HG03469 (cell line): ENCODE measurements around the gene LRP8.
A peak's percentile ranks its signal among the peaks of the same experiment; 100 is the strongest.

Source experiments
- ATAC-seq: cut with Tn5 transposase; IDR thresholded peaks from one replicate; pipeline ENCODE4 v1.9.1; 2021; ENCODE audit warnings: mild to moderate bottlenecking, moderate library complexity, moderate number of reproducible peaks; ENCODE audit not compliant: unreplicated experiment

LRP8 gene

DNA sequence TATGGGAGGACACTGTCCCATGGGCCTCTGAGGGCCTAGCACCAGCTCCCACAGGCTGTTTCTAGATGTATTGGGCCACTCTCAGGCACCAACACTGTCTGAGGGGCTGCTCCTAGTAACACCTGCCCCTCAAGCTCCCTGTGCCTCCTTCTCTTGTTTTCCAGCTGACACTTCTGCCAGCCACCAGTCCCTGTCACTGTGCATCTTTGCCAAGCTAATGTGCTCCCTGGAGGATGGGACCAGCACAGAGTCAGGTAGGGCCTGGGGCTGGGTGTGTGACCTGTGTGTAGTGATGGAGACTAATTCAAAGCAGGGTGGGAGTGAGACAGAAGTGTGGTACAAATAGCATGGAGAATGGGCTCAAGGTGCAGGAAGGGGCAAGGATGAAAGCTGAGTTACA lies 60.1 kb downstream of the LRP8 start:
- no peak for ATAC-seq

DNA sequence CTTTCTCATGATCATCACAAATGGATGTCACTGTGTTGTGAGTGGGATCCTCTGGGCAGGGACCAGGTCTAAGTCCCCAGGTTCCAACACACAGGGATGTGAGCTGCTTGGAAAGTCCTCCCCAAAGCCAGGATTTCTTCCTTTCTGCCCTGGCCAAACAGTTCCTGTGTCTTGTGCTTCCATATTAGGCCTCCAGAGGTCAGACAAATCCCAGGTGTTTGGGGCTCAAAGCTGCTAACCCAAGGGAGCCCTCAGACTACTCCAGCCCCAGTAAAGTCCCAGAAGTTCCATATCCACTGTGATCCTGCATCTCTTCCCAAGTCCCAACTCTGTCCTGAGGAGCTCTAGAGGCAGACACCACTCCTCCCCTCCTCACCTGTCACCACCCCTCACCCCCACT lies 61.8 kb downstream of the LRP8 start:
- no peak for ATAC-seq

DNA sequence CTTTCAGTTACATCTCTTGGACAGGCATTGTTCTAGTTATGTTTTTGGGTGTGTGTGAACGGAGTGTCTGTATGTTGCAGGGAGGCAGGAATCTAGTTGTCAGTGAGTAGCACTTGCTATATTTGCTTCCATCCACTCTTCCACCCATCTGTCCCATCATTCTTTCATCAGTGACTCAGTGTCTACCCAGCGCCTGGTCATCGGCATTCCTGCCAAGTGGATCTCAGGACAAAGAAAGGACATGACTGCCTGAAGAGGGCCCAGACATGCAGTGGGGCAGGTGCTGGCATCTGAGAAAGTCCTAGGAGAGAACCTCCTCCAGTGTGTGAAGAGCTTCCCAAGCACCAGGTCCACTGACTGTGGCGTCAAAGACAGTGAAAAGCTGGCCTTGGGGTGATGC lies 62.3 kb downstream of the LRP8 start:
- ATAC-seq: no peak

DNA sequence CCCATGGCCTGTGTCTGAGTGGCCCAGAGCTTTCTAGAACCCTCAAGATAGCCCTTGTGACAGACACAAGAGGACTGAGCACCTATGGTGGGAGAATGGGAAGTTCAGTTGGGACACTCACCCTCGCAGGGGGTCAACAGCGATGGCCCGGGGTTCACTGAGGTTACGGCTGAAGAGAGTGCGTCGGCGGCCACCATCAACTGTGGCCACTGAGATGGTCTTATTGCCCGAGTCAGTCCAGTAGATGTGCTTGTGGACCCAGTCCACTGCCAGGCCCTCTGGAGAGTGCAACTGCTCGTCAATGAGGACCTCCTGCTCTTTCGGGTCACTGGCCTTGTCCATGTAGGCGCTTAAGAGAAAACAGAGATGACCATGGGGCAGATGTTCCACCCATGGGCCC lies 63.8 kb downstream of the LRP8 start:
- no peak for ATAC-seq

DNA sequence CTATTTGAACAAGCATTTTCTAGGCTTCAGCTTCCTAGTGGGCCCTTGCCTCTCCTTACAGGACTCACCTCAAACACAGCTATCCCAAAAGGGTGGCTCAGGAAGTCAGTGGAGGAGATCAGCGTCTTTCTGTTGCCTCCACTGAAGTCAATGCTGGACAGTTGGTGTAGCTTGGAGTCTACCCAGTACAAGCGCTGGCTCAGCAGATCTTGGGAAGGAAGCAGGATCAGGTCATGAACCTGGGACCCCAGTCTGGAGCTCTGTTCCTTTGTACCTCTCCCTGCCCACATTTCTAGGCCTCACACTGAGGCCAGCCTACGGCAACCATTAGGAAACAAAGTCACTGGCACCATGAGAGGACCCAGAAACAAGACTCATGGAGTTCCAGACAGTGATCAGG lies 65.9 kb downstream of the LRP8 start:
- no peak for ATAC-seq

DNA sequence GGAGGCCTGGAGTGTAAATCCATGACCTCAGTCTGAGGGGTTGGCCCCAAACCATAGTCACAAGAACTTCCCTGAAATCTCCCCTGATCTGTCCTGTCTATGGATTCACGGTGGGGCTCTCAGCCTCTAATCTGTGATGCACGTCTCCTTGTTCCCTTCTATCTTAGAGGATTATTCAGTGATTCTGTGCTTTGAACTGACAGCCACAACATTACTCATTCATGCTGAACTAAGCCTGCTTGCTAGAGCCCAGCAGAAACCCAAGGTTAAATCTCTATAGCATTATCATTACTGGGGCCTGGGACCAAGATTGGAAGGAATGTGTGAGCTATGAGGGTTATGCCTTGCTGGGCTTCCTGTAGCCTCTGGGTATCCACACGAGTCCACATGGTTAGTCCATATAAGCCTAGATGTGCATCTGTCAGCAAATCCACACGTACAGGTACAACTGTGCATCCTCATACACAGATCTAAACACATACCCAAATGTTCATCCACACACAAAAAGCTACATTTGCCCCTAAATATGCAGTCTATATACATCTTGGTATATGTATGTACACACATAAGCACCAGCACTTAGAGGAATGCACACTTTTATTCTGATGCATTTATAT lies 67.1 kb downstream of the LRP8 start:
- no peak for ATAC-seq

DNA sequence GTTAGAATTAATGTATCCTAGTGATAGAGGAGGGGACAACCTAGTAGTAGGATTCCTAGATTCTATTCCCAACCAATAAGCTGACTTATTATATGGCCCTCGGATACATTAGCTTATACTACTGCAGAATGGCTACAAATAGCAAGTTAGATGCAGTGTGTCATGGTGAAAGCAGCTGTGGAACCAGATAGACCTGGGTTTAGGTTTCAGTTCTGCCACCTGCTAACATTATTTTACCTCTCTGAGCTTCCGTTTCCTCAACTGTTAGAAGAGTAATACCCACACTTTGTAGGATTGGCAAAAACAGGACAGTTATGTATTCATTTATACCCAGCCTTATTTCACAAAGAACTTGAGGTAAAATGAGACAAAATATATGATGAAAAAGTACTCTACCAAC lies 67.9 kb downstream of the LRP8 start:
- peak; percentile 79 for ATAC-seq

DNA sequence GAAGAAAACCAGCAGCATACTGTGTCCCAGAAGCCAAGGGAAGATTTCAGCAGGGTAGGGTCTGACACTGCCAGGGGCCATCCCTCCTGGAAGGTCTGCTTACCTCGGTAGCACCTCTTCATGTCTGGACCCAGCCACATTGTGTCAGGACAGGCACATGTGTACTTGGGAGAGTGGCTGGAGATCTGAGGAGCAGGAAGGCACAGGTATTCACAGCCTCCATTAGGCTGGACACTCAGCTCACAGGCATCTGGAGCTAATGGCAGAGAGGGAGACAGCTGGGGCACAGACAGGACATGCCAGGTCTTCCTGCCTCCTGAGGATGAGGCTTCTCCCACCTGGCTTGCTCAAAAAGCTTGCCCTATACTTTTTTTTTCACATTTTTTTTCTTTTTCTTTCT lies 69.7 kb downstream of the LRP8 start:
- no peak for ATAC-seq

DNA sequence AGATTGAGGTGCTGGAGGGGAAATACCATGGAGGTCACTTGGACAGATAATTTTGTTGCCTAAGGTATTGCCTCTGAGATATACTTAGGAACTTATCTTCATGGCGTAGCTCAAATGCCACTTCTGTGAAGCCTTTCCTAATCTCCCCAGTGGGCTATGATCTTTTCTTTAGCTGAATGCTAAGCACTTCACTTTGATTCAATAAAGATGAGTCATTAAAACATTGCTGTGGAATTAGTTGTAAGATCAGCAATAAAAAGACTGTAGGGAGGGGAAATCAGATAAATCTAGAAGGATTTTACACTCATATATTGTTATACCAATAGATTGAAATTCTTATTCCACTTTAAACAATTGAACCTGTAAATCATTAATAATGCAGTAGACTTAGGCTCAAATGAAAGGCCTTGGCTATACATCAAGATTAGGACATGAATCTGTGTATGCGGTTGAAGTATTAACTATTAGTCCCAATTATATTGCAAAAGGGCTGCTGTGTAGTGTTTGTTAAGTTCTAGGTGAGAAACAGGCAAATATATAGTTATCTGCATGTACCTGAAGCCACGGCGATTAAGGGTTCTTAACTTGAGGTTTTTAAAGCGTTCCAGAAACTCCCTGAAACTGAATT lies 70.3 kb downstream of the LRP8 start:
- ATAC-seq: no peak

DNA sequence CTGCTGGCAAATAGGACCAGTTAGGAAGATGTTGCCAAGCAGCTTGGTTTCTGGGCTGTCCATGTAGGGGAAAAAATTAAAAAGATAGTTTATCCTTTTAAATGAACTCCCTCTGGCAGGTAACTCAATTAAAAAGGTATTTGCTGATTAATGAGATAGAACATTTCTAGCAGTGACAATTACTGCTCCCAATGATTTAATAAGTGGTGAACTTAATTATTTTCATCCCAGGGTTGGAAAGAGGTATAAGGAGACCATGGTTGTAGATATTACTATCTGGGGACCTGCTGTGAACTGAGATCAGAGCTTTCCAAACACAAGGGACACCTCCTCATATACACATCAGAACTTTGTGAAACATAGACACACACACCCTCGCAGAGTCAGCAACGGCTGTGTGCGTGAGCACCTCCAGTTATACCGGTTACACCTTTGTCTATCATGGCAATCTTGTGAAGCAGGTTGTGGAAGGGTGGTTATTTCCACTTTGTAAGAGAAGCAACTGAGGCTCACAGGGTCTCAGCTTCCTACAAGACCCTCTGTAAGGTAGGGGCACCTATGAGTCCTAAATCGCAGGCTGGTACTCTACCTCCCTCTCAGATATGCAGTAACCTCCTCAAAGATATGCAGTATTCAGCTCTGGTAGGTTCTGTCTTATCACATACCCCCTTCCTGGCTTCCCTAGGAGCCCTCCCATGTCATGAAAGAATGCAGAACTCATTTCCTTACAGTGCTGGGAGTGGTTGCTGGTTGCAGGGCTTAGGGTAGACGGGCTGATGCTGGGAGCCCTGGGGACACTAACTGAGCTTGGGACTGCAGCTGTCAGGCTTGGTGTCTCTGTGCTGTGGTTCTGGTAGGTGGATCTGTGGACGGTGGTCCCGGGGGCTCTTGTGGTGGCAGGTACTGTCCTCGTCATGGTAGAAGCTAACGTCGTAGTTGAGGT lies 71.1 kb downstream of the LRP8 start:
- ATAC-seq: no peak

DNA sequence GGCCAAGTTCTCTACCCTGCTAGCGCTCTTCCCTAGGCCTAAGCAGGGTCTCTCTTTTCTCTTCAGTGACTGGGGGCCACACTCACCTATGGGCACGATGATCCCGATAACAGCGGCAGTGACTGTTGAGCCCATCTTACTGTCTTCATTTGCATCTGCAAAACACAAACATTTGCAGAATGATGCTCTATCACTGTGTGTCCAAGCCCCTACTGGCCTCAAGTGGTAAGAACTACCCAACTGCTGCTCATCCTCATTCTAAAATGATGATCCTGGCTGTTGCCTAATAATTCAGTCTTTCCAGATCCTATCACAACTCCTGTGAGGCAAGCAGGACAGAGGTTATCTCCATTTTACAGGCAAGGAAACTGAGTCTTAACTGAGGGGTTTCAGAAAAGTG lies 72.8 kb downstream of the LRP8 start:
- ATAC-seq: no peak

DNA sequence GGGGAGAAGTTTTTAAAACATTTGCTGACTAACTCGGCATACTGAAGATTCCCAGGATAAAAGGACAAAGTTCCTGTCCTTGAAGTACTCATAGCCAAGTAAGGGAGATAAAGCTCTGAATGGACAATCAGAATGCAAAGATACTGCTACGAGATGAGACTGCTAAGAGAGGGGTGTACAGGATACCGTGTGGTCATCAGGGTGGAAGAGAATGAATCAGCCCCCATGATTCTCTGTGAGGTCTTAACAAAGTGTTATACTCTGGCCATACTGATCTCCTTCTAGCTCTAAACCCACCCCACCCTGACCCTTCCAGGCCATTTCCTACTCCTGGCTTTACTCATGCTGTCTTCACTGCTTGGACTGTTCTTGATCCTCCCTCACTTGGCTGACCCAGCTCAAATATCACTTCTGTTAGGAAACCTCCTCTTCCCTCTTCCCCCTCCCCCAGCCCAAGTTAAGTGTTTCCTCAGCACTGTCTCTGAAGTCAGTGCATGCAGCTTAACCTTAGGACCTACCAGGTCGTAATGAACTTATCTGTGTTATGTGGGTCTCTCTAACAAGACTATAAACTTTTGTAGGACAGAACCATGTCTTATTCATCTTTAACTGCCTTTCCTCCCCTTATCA lies 73.7 kb downstream of the LRP8 start:
- ATAC-seq: no peak

DNA sequence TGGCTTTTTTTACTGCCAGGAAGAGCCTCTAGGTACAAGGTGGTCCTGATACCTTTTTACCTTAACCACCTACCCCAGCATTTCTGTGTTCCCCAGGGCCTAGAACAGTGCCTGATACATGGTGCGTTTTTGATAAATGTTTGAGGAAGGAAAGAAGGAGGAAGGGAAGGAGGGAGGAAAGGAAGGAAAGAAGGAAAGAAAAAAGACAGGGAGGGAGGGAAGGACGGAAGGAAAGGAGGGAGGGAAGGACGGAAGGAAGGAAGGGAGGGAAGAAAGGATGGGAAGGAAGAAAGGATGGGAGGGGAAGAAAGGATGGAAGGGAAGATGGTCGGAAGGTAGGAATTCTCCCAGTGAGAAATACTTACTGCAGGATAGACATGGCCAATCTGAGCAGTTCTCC lies 77.5 kb downstream of the LRP8 start:
- ATAC-seq: no peak

DNA sequence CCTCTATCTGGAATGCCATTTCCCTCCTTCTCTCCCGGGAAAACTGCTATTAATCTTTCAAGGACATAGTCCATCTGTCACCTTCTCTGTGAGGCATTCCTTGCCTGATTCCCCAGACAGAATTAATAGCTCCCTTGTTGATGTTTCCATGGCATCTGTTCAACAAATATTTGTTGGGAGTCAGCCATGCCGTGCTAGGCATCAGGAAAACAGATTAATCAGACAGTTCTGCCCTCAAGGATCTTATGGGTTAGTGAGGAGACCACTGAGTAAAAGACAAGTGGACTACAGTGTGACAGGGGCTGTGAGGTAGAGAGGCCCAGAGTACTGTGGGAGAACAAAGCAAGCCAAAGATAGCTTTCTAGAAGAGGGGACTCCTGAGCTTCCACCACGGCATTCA lies 78.2 kb downstream of the LRP8 start:
- ATAC-seq: no peak

DNA sequence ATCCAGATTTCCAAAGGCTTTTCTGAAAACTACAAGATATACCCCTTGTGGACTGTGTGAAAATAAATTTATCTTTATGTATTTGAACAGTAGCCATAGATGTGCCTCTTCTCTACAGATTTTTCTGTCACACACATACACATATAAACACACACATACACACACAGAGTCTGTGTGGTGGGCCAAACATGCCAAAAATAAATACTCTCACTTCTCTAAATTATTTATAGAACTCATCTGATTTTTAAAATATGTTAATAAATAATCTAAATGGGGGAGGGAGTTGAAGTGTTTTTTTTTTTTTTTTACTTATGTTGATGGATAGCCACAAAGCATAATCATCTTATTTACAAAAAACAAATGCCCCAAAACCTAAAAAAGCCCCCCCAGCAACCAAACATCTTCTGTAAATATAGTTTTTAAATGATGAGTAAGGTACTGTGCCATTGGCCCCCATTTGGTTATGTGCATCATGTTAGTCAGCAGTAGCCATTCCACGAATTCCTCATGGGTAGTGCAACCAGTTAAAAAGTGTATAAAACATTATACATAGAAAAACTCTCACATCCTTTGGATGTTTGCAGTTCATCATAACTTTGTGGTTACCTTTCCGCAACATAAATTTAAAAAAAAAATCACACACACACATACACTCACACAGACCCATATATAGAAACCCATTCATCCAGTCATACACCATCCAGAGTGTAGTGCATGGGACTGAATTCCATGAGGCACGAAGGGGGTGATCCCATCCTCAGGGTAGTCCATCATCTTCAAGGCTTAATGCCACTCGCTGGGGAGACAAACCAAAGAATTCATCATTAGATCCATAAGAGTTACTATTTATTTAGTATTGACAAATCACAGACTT lies 81.4 kb downstream of the LRP8 start:
- no peak for ATAC-seq

DNA sequence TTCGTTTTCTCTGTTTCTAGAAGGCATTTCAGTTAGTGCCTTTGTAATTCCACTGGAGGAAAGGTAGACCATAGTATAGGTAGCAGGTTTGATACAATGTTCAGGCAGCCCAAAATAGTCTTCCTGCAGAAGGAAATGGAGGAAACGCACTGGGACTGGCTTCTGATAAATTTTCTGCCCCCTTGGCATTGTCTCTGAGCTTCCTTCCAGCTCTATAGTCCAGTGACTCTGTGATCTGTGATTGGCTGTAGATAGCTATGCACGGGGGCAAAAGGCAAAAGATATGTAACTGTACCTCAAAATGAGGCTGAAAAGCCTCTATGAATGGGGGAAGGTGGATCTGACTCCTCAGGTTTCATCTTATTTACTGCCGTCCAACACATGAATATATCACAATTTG lies 83.7 kb downstream of the LRP8 start:
- ATAC-seq: no peak

DNA sequence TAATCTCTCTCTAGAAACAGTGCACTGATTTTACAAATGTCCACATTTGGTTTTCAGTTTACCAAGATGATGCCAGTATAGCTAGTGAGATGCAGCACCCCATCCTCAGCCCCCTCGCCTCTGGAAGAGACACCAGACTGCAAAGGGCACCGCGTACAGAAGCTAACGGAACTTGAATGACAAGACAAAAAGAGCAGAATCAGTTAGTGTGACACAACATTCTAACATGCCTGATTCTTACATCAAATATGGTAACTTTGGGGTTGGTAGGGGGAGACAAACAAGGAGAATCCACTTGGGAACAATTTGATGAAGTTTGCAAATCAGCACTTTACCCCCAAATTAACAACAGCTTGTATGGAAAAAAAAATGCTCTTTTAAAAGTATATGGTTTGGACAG lies 85.5 kb downstream of the LRP8 start:
- no peak for ATAC-seq

DNA sequence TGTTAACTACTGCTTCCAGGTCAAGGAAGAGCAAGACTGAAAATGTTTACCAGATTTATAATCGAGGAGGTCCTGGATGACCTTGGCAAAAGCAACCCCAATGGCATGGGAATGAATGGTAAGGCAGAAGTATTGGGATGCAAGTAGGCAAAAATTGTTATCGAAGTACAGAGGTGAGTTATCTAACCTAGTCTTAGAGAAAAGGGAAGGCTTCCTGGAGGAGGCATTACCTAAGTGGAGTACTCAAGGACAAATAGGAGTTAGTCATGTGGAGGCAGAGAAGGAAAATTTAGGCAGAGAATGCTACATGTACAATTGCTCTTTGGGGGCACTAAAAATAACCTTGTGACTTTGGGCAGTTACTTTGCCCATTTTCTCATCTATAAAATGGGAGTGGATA lies 86.0 kb downstream of the LRP8 start:
- no peak for ATAC-seq

DNA sequence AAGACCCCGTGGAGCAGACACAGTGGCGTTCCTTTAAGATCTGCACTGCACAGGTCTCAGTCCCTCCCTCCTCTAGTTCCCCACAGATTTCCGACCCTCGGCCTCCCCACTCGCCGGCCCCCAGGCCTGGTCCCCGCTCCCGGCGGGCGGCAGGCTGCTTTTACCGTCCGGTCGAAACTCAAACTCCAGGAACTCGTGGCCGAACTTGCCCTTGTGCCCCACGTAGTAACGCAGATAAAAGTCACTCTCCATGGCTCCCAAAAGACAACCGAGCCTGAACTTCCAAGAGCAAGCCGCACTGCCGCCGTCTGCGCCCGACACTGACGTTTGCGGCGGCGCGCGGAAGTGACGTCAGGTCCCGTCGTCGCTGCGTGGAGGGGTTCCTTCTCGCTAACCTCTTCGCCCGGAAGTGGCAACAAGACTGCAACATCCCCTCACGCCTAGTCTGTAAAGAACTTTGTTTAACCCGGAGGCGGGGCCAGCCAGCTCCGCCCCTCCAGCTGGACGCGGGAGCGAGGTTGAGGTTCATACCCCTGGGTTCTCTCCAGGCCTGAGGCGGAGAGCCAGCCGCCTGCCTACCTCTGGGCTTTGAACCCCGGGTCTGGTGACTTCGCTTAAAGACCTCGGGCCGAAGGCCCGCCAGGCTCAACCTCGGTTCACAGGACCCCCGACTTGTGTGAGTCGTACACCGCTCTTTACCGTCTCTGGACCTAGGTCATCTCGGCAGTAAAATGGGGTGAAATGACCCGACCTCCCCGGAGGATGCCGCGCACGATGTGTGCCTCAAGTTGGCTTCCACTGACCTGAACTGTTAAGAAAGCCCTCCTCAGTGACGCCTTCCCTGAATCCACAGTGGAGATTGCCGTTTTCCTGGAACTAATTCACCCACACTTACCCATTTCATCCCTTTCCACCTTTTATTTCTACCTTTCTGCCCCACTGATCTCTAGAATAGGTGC lies 89.4 kb downstream of the LRP8 start, which contains the start of gene MAGOH:
Gene MAGOH, minus strand, starts transcription at position 322 of the 959 bp plus-strand sequence. Its CDS starts 70 bp downstream, at position 252.
- ATAC-seq: peak; percentile 94
